ENCODE data around the gene TMX4. TPM values are rescaled to one million over a fixed set of nuclear protein-coding genes. Genes with fewer than 3 reads are reported as not detected.
"Not testable (repeated sequence)": the region's sequence is repeated elsewhere in the genome, so short reads cannot be mapped to it uniquely, and the experiment has no call there.

TMX4 gene
- total and polyA plus RNA-seq, 4 donors, result 7.8 to 45.2 (median 19.5) TPM

- no peak for ATAC-seq (ENCODE audit: insufficient read depth, low FRiP score)
- TF ChIP-seq CTCF (IDR thresholded peaks at IDR 0.05; ENCODE audit: control extremely low read depth, extremely low read depth), result no peak
- H3K4me1 ChIP-seq (ENCODE audit: control insufficient read depth in 5 of 5, insufficient read depth in 5 of 5, low read length in 5 of 5), result no peaks in the 10 kb centered on the region
- DNase-seq, result no peak
- H3K27ac ChIP-seq (ENCODE audit: low read depth in 1 of 2, low read length in 1 of 2), result no peak overlapping the region
- no peaks in the 10 kb centered on the region for H3K36me3 ChIP-seq (ENCODE audit: control insufficient read depth in 4 of 4, insufficient read depth in 4 of 4, low read length in 4 of 4)
- no peaks in the 10 kb centered on the region for H3K9me3 ChIP-seq (ENCODE audit: control insufficient read depth in 4 of 4, insufficient read depth in 3 of 4, low read length in 3 of 4)
- 50 to 69% methylated on average over 3 of the region's 3 CpGs for WGBS, 2 donors
- H3K27me3 ChIP-seq (ENCODE audit: control insufficient read depth in 3 of 3, insufficient read depth in 3 of 3, low read length in 2 of 3), result no peaks in the 10 kb centered on the region
- H3K4me3 ChIP-seq, result no peak overlapping the region
- H3K9ac ChIP-seq (ENCODE audit: insufficient read depth in 1 of 2, low read length in 2 of 2), result no peak overlapping the region
Observed at GRCh38 chr20:7966176-7966575, 53.4 kb downstream of the TMX4 start.

GRCh38 chr20:7959484-7959883, 60.1 kb downstream of the TMX4 start:
- no peak for ATAC-seq (ENCODE audit: insufficient read depth, low FRiP score)

GRCh38 chr20:7956561-7956960, 63.0 kb downstream of the TMX4 start:
- DNase-seq; H3K4me3 ChIP-seq; H3K9ac ChIP-seq (ENCODE audit: insufficient read depth in 1 of 2, low read length in 2 of 2); H3K36me3 ChIP-seq (ENCODE audit: control insufficient read depth in 4 of 4, insufficient read depth in 4 of 4, low read length in 4 of 4); H3K27me3 ChIP-seq (ENCODE audit: control insufficient read depth in 3 of 3, insufficient read depth in 3 of 3, low read length in 2 of 3); H3K27ac ChIP-seq (ENCODE audit: low read depth in 1 of 2, low read length in 1 of 2); H3K4me1 ChIP-seq (ENCODE audit: control insufficient read depth in 5 of 5, insufficient read depth in 5 of 5, low read length in 5 of 5); H3K9me3 ChIP-seq (ENCODE audit: control insufficient read depth in 4 of 4, insufficient read depth in 3 of 4, low read length in 3 of 4); ATAC-seq (ENCODE audit: insufficient read depth, low FRiP score): not testable (repeated sequence)
- 72 to 80% methylated on average over 9 of the region's 9 CpGs for WGBS, 2 donors

More at GRCh38 chr20:7959484-7959883, 60.1 kb downstream of the TMX4 start:
- H3K4me3 ChIP-seq, result no peak overlapping the region
- no peaks in the 10 kb centered on the region for H3K4me1 ChIP-seq (ENCODE audit: control insufficient read depth in 5 of 5, insufficient read depth in 5 of 5, low read length in 5 of 5)
- TF ChIP-seq CTCF (IDR thresholded peaks at IDR 0.05; ENCODE audit: control extremely low read depth, extremely low read depth), result no peak
- no peaks in the 10 kb centered on the region for H3K36me3 ChIP-seq (ENCODE audit: control insufficient read depth in 4 of 4, insufficient read depth in 4 of 4, low read length in 4 of 4)
- H3K27ac ChIP-seq (ENCODE audit: low read depth in 1 of 2, low read length in 1 of 2), result no peak overlapping the region
- DNase-seq, result no peak
- no peaks in the 10 kb centered on the region for H3K27me3 ChIP-seq (ENCODE audit: control insufficient read depth in 3 of 3, insufficient read depth in 3 of 3, low read length in 2 of 3)
- 45 to 57% methylated on average over 1 of the region's 1 CpG for WGBS, 2 donors
- no peak overlapping the region for H3K9ac ChIP-seq (ENCODE audit: insufficient read depth in 1 of 2, low read length in 2 of 2)
- peaks cover 0 to 9% (median 0%) of the 10 kb centered on the region in 4 donors for H3K9me3 ChIP-seq (ENCODE audit: control insufficient read depth in 4 of 4, insufficient read depth in 3 of 4, low read length in 3 of 4)

DNA sequence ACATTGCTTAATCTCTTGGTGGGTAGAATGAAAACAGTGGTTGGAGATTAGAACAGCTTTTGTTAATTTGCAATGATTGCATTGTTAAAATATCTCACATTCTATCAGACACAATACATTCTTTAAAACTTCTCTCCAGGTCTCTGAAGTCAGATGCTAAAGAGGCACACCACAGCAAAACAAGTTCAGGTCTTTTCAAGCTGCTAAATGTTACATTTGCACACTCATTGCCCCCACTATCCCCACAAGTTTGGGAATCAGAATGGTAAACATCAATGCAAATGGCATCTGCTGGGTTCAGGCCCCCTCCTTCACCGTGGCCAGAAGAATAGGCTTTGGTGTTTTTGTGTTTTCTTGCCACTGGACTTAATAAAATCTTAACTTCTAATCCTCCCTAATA, 69.2 kb downstream of the TMX4 start:
- no peaks in the 10 kb centered on the region for H3K4me1 ChIP-seq (ENCODE audit: control insufficient read depth in 5 of 5, insufficient read depth in 5 of 5, low read length in 5 of 5)
- no peaks in the 10 kb centered on the region for H3K27me3 ChIP-seq (ENCODE audit: control insufficient read depth in 3 of 3, insufficient read depth in 3 of 3, low read length in 2 of 3)
- peaks cover 0 to 9% (median 0%) of the 10 kb centered on the region in 4 donors for H3K9me3 ChIP-seq (ENCODE audit: control insufficient read depth in 4 of 4, insufficient read depth in 3 of 4, low read length in 3 of 4)
- H3K4me3 ChIP-seq, result no peak overlapping the region
- ATAC-seq (ENCODE audit: insufficient read depth, low FRiP score), result no peak
- H3K9ac ChIP-seq (ENCODE audit: insufficient read depth in 1 of 2, low read length in 2 of 2), result no peak overlapping the region
- H3K27ac ChIP-seq (ENCODE audit: low read depth in 1 of 2, low read length in 1 of 2), result no peak overlapping the region
- H3K36me3 ChIP-seq (ENCODE audit: control insufficient read depth in 4 of 4, insufficient read depth in 4 of 4, low read length in 4 of 4), result no peaks in the 10 kb centered on the region
- TF ChIP-seq CTCF (IDR thresholded peaks at IDR 0.05; ENCODE audit: control extremely low read depth, extremely low read depth), result no peak
- DNase-seq, result no peak
- 73 to 83% methylated on average over 1 of the region's 1 CpG for WGBS, 2 donors

All from lung (tissue), 12 donors.